RWPE2 (cell line): Measurements from ENCODE around the gene EDN1.
A peak's percentile ranks its signal among the peaks of the same experiment; 100 is the strongest.

Experiments
- ATAC-seq: fragments of 200-7000 bp; cut with Tn5 transposase; 3 replicates; pipeline ENCODE4 v1.9.1; 2021; ENCODE audit warnings: low read depth
- DNase-seq: peaks from one replicate; pipeline ENCODE4 v3.0.0-alpha.2; 2020; ENCODE audit warnings: low spot score
- H3K27ac ChIP-seq: fragments of 450-650 bp; 2 replicates; pipeline ENCODE4 v1.5.1; 2017; ENCODE audit warnings: mild to moderate bottlenecking; ENCODE audit not compliant: poor library complexity, severe bottlenecking
- H3K27me3 ChIP-seq: fragments of 250-450 bp; sonication (Bioruptor Pico); 2 replicates; pipeline ENCODE4 v1.5.1; 2021; ENCODE audit warnings: mild to moderate bottlenecking, moderate library complexity; ENCODE audit not compliant: insufficient read depth, poor library complexity, severe bottlenecking
- H3K36me3 ChIP-seq: fragments of 250-450 bp; sonication (Bioruptor Pico); 2 replicates; pipeline ENCODE4 v1.5.1; 2020; ENCODE audit warnings: low read depth, mild to moderate bottlenecking, moderate library complexity
- H3K4me1 ChIP-seq: fragments of 250-450 bp; sonication (Bioruptor Pico); 2 replicates; pipeline ENCODE4 v1.5.1; 2021; ENCODE audit warnings: mild to moderate bottlenecking, moderate library complexity; ENCODE audit not compliant: insufficient read depth, poor library complexity, severe bottlenecking
- H3K4me3 ChIP-seq: fragments of 250-450 bp; sonication (Bioruptor Pico); 2 replicates; pipeline ENCODE4 v1.5.1; 2021; ENCODE audit warnings: mild to moderate bottlenecking, moderate library complexity; ENCODE audit not compliant: severe bottlenecking
- H3K9me3 ChIP-seq: fragments of 250-450 bp; sonication (Bioruptor Pico); 2 replicates; pipeline ENCODE4 v1.5.1; 2021; ENCODE audit warnings: mild to moderate bottlenecking, moderate library complexity; ENCODE audit not compliant: severe bottlenecking
- CTCF ChIP-seq: fragments of 450-650 bp; IDR thresholded peaks from one replicate; pipeline ENCODE4 v1.5.1; 2017; ENCODE audit warnings: mild to moderate bottlenecking, moderate library complexity; ENCODE audit not compliant: poor library complexity, severe bottlenecking

EDN1 gene

GRCh38 chr6:12279322-12280091 is 10.7 kb upstream of the EDN1 start:
- no peaks in the 10 kb centered on the region for H3K36me3 ChIP-seq
- H3K27me3 ChIP-seq = no peaks in the 10 kb centered on the region
- DNase-seq = no peak
- no peak for ATAC-seq
- peaks cover 21% of the 10 kb centered on the region for H3K4me1 ChIP-seq
- TF ChIP-seq CTCF = no peak
- no peaks in the 10 kb centered on the region for H3K9me3 ChIP-seq
- no peak overlapping the region for H3K4me3 ChIP-seq
- peak overlapping the region; percentile 37 for H3K27ac ChIP-seq

GRCh38 chr6:12280458-12280857 is 9.7 kb upstream of the EDN1 start:
- no peak for DNase-seq
- no peak for TF ChIP-seq CTCF
- no peaks in the 10 kb centered on the region for H3K36me3 ChIP-seq
- H3K4me3 ChIP-seq = no peak overlapping the region
- peak; percentile 81 for ATAC-seq
- no peaks in the 10 kb centered on the region for H3K27me3 ChIP-seq
- H3K9me3 ChIP-seq = no peaks in the 10 kb centered on the region
- peak overlapping the region; percentile 37 for H3K27ac ChIP-seq
- peaks cover 16% of the 10 kb centered on the region for H3K4me1 ChIP-seq

GRCh38 chr6:12280902-12281301 is 9.3 kb upstream of the EDN1 start:
- no peak for DNase-seq
- Histone ChIP-seq H3K4me1 (peaks cover 15% of the 10 kb centered on the region), H3K4me3 (no peak overlapping the region), H3K36me3 (no peaks in the 10 kb centered on the region), H3K27ac (peak overlapping the region; percentile 37), H3K27me3 (no peaks in the 10 kb centered on the region), H3K9me3 (no peaks in the 10 kb centered on the region)
- ATAC-seq = no peak
- no peak for TF ChIP-seq CTCF

GRCh38 chr6:12283904-12284303 is 6.3 kb upstream of the EDN1 start:
- TF ChIP-seq CTCF = peak; percentile 8

GRCh38 chr6:12286373-12287110 is 3.6 kb upstream of the EDN1 start:
- H3K36me3 ChIP-seq = no peaks in the 10 kb centered on the region
- ATAC-seq (no peak), DNase-seq (no peak)
- peaks cover 28% of the 10 kb centered on the region for H3K4me1 ChIP-seq
- no peaks in the 10 kb centered on the region for H3K9me3 ChIP-seq
- no peak for TF ChIP-seq CTCF
- H3K4me3 ChIP-seq = no peak overlapping the region
- H3K27ac ChIP-seq = peak overlapping the region; percentile 90
- H3K27me3 ChIP-seq = no peaks in the 10 kb centered on the region

More at GRCh38 chr6:12283904-12284303, 6.3 kb upstream of the EDN1 start:
- Histone ChIP-seq H3K27me3 (no peaks in the 10 kb centered on the region), H3K27ac (no peak overlapping the region), H3K36me3 (no peaks in the 10 kb centered on the region), H3K4me3 (no peak overlapping the region), H3K4me1 (peaks cover 32% of the 10 kb centered on the region), H3K9me3 (no peaks in the 10 kb centered on the region)
- DNase-seq = no peak
- no peak for ATAC-seq
